GM19452 (cell line): Measurements from ENCODE around the gene KIAA2012.
"Not testable (repeated sequence)": the region's sequence is repeated elsewhere in the genome, so short reads cannot be mapped to it uniquely, and the experiment has no call there.

ENCODE experiments used
- ATAC-seq: cut with Tn5 transposase; IDR thresholded peaks from one replicate; pipeline ENCODE4 v1.9.1; 2021; ENCODE audit not compliant: unreplicated experiment

KIAA2012 gene

GRCh38 chr2:202114795-202115194 lies 41.7 kb downstream of the KIAA2012 start:
- no peak for ATAC-seq

- no peak for ATAC-seq
Observed at GRCh38 chr2:202115479-202115971, 42.5 kb downstream of the KIAA2012 start.

GRCh38 chr2:202116691-202117090 lies 43.6 kb downstream of the KIAA2012 start:
- ATAC-seq = no peak

GRCh38 chr2:202118168-202118567 lies 45.1 kb downstream of the KIAA2012 start:
- no peak for ATAC-seq

GRCh38 chr2:202120828-202121227 lies 47.8 kb downstream of the KIAA2012 start:
- ATAC-seq = no peak

- ATAC-seq = no peak
Observed at GRCh38 chr2:202121532-202122162, 48.6 kb downstream of the KIAA2012 start.

- ATAC-seq = no peak
Observed at GRCh38 chr2:202122163-202122540, 49.1 kb downstream of the KIAA2012 start.

- no peak for ATAC-seq
Observed at GRCh38 chr2:202122980-202123720, 50.1 kb downstream of the KIAA2012 start.

- no peak for ATAC-seq
Observed at GRCh38 chr2:202124286-202124685, 51.2 kb downstream of the KIAA2012 start.

- ATAC-seq = no peak
Observed at GRCh38 chr2:202127687-202128331, 54.8 kb downstream of the KIAA2012 start.

GRCh38 chr2:202129841-202130240 lies 56.8 kb downstream of the KIAA2012 start:
- ATAC-seq = no peak

- no peak for ATAC-seq
Observed at GRCh38 chr2:202133200-202133908, 60.3 kb downstream of the KIAA2012 start.

GRCh38 chr2:202133909-202134265 lies 60.8 kb downstream of the KIAA2012 start:
- ATAC-seq = no peak

- ATAC-seq = no peak
Observed at GRCh38 chr2:202135091-202135874, 62.2 kb downstream of the KIAA2012 start.

- ATAC-seq = not testable (repeated sequence)
Observed at GRCh38 chr2:202136039-202136438, 63.0 kb downstream of the KIAA2012 start.

- ATAC-seq = no peak
Observed at GRCh38 chr2:202136526-202136925, 63.5 kb downstream of the KIAA2012 start.

- no peak for ATAC-seq
Observed at GRCh38 chr2:202140522-202141252, 67.6 kb downstream of the KIAA2012 start.

GRCh38 chr2:202141329-202141947 lies 68.4 kb downstream of the KIAA2012 start:
- no peak for ATAC-seq

- ATAC-seq = no peak
Observed at GRCh38 chr2:202142540-202142939, 69.5 kb downstream of the KIAA2012 start.

GRCh38 chr2:202147775-202148174 lies 74.7 kb downstream of the KIAA2012 start:
- no peak for ATAC-seq
